HCT116 (cell line): ENCODE measurements around the gene DCUN1D1.

ENCODE experiments used
- CBX3 ChIP-seq: IDR thresholded peaks from 2 replicates; pipeline ENCODE4 v1.6.1; 2012; ENCODE audit warnings: low read depth
- EZH2 ChIP-seq: fragments of 200-600 bp; sonication (generic); IDR thresholded peaks from 2 replicates; pipeline ENCODE4 v1.6.1; 2017; ENCODE audit warnings: antibody characterized with exemption, mixed run types
- EZH2phosphoT487 ChIP-seq: fragments of 200-600 bp; IDR thresholded peaks from 2 replicates; pipeline ENCODE4 v1.6.1; 2018; ENCODE audit warnings: antibody characterized with exemption, borderline replicate concordance
- POLR2A ChIP-seq: IDR thresholded peaks from 2 replicates; pipeline ENCODE4 v1.7.0; 2011; ENCODE audit warnings: borderline replicate concordance; ENCODE audit not compliant: insufficient read depth, insufficient read length; ENCODE audit errors: extremely low read depth
- POLR2AphosphoS5 ChIP-seq: IDR thresholded peaks from 2 replicates; pipeline ENCODE4 v1.6.1; 2011; ENCODE audit warnings: mild to moderate bottlenecking, low read depth, low read length, moderate library complexity
- SRF ChIP-seq: IDR thresholded peaks from 2 replicates; pipeline ENCODE4 v1.6.1; 2012; ENCODE audit warnings: low read depth
- YY1 ChIP-seq: IDR thresholded peaks from 2 replicates; pipeline ENCODE4 v1.6.1; 2011; ENCODE audit warnings: low read length, low read depth, moderate library complexity, mild to moderate bottlenecking; ENCODE audit not compliant: insufficient replicate concordance; ENCODE audit errors: extremely low read depth
- ZFX ChIP-seq: fragments of 450-650 bp; IDR thresholded peaks from 2 replicates; pipeline ENCODE4 v1.6.1; 2017
- ZNF274 ChIP-seq: fragments of 200-500 bp; sonication (Bioruptor generic); IDR thresholded peaks from 2 replicates; pipeline ENCODE4 v1.6.1; 2014; ENCODE audit warnings: mild to moderate bottlenecking, low read depth, low read length, inconsistent platforms
- TF ChIP-seq, protein P1 (sequence below), 3 experiments: fragments of 200-600 bp in 1 of 3; sonication (generic) in 1 of 3; IDR thresholded peaks in 2 of 3; conservative IDR thresholded peaks in 1 of 3; 2 replicates each; pipeline ENCODE4 v1.5.1; 2012 to 2017; ENCODE audit warnings: low read depth in 2 of 3, low read length in 2 of 3, antibody characterized with exemption in 1 of 3, borderline replicate concordance in 1 of 3, control low read depth in 1 of 3, mild to moderate bottlenecking in 1 of 3, mixed read lengths in 1 of 3, mixed run types in 1 of 3, moderate library complexity in 1 of 3; ENCODE audit not compliant: insufficient read depth in 1 of 3
- TF ChIP-seq, protein P2 (sequence below): IDR thresholded peaks from 2 replicates; pipeline ENCODE4 v1.6.1; 2012; ENCODE audit warnings: low read depth

DNA sequence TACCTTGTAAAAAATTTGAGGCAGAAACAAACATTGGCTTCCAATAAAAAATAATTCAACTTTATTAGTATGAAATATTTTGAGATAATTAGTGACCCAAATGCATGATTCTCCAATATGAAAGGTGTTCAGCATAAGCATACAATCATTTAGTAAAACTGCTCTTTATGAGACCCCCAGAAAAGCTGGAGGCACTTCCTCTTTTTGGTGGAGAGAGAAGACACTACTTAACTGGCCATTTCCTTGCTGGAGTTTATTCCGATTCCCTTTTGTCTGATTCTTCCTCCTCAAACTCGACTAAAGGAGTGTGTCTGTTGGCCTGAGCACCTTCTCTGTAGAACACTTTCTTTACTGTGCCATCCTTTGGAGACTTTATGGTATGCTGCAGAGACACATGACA lies 34.8 kb upstream of the DCUN1D1 start:
- TF ChIP-seq POLR2AphosphoS5 (no peak), ZFX (no peak), CBX3 (no peak), EZH2phosphoT487 (no peak), SRF (no peak), POLR2A (no peak), YY1 (no peak), ZNF274 (no peak), EZH2 (no peak)
- TF ChIP-seq, protein P1, sequence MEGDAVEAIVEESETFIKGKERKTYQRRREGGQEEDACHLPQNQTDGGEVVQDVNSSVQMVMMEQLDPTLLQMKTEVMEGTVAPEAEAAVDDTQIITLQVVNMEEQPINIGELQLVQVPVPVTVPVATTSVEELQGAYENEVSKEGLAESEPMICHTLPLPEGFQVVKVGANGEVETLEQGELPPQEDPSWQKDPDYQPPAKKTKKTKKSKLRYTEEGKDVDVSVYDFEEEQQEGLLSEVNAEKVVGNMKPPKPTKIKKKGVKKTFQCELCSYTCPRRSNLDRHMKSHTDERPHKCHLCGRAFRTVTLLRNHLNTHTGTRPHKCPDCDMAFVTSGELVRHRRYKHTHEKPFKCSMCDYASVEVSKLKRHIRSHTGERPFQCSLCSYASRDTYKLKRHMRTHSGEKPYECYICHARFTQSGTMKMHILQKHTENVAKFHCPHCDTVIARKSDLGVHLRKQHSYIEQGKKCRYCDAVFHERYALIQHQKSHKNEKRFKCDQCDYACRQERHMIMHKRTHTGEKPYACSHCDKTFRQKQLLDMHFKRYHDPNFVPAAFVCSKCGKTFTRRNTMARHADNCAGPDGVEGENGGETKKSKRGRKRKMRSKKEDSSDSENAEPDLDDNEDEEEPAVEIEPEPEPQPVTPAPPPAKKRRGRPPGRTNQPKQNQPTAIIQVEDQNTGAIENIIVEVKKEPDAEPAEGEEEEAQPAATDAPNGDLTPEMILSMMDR (IDR thresholded peaks at IDR 0.05 in 2 of 3, conservative IDR thresholded peaks at IDR 0.05 in 1 of 3; ENCODE audit: borderline replicate concordance in 1 of 3, insufficient read depth in 1 of 3, low read depth in 2 of 3, low read length in 2 of 3), result no peak
- TF ChIP-seq, protein P2, sequence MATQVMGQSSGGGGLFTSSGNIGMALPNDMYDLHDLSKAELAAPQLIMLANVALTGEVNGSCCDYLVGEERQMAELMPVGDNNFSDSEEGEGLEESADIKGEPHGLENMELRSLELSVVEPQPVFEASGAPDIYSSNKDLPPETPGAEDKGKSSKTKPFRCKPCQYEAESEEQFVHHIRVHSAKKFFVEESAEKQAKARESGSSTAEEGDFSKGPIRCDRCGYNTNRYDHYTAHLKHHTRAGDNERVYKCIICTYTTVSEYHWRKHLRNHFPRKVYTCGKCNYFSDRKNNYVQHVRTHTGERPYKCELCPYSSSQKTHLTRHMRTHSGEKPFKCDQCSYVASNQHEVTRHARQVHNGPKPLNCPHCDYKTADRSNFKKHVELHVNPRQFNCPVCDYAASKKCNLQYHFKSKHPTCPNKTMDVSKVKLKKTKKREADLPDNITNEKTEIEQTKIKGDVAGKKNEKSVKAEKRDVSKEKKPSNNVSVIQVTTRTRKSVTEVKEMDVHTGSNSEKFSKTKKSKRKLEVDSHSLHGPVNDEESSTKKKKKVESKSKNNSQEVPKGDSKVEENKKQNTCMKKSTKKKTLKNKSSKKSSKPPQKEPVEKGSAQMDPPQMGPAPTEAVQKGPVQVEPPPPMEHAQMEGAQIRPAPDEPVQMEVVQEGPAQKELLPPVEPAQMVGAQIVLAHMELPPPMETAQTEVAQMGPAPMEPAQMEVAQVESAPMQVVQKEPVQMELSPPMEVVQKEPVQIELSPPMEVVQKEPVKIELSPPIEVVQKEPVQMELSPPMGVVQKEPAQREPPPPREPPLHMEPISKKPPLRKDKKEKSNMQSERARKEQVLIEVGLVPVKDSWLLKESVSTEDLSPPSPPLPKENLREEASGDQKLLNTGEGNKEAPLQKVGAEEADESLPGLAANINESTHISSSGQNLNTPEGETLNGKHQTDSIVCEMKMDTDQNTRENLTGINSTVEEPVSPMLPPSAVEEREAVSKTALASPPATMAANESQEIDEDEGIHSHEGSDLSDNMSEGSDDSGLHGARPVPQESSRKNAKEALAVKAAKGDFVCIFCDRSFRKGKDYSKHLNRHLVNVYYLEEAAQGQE, result no peak
